HG02759 (cell line): ENCODE results near the gene LRRFIP2.
"Not testable (repeated sequence)": the region's sequence is repeated elsewhere in the genome, so short reads cannot be mapped to it uniquely, and the experiment has no call there.

Experiments
- ATAC-seq: cut with Tn5 transposase; IDR thresholded peaks from one replicate; pipeline ENCODE4 v1.9.1; 2021; ENCODE audit warnings: mild to moderate bottlenecking, moderate library complexity; ENCODE audit not compliant: unreplicated experiment

Gene LRRFIP2

DNA sequence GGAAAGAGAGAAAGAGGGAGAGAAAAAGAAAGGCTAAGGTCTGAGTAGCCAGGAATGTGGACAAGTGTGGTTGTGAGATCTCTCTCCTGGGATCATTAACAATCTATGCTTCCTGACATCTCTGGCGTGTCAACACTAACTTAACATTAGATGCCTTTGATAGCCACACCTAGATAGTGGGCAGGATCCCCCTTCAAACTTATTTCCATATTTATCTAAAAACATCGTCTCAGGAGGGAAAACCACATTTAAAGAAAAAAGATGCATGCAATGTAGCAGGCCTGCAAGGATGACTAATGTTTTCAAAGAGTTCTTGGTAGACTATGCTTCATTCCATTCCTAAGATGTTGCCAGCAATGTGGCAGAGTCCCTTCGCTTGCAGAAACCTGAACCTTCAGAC, 100.2 kb downstream of the LRRFIP2 start:
- no peak for ATAC-seq

DNA sequence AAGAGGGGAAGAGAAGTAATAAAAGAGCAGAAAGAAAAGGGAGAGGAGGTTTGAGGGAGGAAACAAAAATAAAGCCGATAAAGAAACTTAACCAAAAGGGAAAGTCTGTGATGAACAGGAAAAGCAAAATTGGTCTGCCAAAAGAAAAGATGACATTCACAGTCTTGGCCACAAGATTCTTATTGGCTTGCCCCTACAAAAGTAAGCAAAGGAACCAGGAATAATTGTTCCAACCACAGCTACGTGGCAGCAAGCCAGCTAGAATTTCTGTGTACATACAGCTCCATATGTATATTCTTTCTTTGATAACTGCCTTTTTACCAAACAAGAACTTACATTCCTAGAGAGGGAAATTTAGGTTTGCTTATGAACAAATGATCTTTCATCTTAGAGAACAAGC, 101.5 kb downstream of the LRRFIP2 start:
- no peak for ATAC-seq

DNA sequence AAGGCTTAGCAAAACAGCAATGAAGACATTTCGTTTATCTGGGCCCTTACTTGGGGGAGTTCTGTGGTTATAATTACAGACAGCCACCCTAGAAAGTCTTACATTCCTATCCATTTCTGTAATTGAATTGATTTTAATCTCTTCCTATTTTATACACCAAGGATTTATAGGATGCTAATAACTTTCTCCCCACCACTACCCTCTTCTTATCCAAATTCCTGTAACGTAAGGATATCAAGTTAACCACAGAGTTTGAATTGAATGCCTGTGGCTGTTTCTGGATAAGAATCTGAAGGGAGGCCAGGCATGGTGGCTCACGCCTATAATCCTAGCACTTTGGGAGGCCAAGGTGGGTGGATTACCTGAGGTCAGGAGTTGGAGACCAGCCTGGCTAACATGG, 102.5 kb downstream of the LRRFIP2 start:
- ATAC-seq: no peak

DNA sequence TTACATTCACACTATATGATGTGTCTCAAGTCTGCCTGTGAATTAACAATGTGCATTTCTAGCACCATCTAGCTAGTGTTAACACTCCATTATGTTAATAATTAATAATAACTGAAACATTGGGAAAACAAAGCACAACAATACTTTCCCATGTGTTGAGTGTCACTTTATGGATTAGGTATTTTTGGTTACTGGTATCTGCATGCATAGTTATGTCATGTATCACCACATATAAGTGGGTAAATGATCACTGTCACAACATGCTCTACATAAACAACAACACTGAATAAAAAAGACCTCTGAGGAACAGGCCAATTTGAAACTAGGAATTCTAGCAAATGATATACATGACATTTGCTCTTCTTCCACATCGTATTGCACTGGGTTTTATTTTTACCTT, 106.4 kb downstream of the LRRFIP2 start:
- no peak for ATAC-seq

DNA sequence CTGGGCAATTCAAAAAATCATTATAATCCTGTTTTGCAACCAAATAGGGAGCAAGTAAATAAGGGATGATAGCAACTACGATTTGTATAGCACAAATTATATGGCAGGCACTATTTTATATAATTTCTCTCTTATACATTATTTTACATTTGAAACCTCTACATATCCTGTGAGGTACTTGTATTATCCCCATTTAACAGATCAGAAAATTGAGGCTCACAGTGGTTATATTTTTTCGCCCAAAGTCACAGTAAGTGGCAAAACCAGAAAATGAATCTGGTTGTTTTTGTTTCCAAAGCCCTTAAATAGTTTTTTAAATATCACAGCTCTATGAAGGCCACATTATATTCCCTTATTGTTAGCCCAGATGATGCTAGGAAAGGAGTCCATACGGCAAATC, 106.8 kb downstream of the LRRFIP2 start:
- ATAC-seq: no peak

DNA sequence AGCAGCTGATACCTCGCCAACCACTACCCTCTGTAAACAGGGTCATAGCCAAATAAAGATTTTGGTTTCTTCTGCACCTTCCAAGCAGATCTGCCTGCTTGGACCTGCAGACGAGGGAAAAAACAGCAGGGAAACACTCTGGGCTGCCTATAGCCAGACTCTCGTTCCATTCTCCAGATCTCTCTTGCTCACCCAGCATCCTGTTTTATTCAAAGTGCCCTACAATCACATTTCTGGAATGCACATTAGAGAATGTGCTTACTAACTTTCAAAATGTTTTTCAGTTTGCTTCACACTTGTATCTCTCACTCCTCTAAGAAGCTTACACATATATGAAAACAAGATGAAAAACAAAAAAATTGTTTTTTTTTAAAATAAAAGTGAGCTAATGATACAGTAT, 109.6 kb downstream of the LRRFIP2 start:
- no peak for ATAC-seq

DNA sequence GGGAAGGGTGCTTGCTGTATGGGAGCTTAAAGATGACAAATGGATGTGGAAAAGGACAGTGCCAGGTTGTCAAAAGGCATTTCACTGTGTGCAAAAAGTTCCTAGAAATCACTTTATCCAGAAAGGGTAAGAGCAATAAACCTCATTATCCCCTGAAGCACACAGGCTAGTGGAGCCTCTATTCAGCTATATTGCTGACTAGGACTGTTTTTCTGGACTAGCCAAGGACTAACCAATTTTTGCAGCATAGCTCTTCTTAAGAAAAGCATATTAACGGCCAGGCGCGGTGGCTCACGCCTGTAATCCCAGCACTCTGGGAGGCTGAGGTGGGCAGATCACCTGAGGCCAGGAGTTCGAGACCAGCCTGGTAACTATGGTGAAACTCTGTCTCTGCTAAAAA, 116.3 kb downstream of the LRRFIP2 start:
- no peak for ATAC-seq

DNA sequence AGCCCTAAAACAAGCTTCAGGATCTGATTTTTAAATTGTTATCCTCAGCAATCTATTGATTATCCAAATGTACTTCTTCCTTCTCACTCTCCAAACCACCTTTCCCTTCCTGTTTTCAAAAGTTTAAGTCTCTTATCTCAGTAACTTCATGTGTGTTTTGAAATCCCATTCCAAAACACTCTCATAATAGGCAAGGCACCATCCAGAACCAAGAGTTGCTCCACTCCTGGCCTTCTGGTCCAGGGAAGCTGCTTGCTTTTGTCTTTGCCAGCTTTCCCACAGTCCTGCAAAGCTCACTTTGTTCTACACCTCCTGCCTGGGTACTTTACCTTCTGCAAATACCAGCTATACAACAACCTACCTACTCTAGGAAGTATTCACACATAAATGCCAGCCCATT, 117.6 kb downstream of the LRRFIP2 start:
- no peak for ATAC-seq

DNA sequence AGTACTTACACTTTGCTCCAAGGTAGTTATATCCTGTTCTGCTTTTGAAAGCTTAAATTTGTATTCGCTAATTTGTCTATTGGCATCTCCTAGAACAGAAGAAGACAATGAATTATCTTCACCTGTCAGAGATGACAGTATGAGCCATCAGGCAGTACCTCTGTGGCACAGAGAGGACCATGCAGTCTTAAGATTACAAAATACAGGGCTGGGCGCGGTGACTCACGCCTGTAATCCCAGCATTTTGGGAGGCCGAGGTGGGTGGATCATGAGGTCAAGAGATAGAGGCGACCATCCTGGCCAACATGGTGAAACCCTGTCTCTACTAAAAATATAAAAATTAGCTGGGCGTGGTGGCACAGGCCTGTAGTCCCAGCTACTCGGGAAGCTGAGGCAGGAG, 119.3 kb downstream of the LRRFIP2 start:
- not testable (repeated sequence) for ATAC-seq

DNA sequence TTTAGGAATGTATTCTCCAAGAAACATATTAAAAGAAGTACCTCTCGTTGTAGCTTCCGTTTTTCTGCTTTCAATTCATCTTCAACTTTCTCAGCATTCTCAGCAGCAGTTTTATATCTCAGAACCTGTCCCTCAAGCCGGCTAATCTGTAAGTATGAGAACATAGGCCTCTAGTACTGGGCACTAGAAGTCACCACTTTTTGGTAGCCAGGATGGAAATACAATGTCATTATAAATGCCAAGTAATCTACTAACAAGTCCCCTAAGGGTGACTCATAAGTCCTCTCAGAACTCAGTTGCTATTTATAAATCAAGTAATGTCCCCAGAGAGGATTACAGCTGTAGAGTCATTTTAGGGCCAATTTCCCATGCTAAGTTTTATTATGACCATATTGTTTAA, 120.0 kb downstream of the LRRFIP2 start:
- peak; percentile 86 for ATAC-seq

DNA sequence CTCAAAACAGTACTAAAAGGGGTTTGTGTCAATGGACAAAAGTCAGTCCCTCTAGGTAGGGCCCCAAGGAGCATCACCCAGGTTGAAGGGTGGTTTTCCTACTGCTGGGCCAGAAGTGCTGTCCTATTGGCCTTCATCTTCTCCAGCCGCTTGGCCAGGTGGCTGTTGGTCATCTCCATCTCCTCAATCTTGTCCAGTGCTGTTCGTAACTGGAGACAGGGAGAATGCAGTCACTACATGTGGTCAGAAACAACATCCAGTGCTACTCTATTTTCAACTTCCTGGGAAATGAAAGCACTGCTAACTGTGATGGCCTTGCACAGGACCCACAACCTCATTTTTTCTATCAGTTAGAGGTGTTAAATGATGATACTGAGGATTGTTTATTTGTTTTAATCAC, 120.6 kb downstream of the LRRFIP2 start:
- ATAC-seq: no peak

DNA sequence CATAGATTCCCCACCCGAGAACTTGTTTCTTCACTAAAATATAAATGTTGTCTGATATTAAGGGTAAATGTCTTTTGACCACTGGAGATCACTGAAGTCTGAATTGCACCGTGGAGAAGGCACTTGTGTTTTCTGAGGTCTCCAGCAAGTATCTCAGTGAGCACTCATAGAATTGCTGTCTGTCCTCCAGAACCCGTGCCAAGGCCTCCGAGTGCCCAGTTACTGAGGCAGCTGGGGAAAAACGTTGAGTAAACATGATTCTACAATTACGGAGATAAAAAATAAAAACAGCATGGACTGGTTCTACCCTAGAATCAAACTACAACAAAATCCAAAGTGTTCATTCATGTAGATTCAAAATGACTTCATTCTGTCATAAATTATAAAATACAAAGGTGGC, 121.0 kb downstream of the LRRFIP2 start:
- ATAC-seq: no peak

DNA sequence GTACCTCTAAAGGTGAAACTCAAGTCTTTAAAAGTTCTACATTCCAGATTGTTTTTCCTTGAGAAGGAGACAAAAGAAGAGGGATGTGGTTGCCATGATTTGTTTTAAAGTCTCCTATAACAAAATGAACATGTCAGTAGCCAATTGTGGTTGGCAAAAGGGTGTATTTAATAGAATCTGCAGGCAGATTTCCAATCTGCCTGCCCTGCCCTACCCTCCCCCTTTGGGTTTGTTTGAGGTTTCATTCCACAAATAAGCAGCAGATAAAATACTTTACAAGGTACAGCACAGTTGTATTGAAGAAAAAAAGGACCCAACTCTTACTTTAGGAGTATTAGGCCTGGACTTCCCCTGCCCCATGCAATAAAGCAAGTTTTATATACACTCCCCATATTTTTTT, 121.5 kb downstream of the LRRFIP2 start:
- ATAC-seq: no peak

DNA sequence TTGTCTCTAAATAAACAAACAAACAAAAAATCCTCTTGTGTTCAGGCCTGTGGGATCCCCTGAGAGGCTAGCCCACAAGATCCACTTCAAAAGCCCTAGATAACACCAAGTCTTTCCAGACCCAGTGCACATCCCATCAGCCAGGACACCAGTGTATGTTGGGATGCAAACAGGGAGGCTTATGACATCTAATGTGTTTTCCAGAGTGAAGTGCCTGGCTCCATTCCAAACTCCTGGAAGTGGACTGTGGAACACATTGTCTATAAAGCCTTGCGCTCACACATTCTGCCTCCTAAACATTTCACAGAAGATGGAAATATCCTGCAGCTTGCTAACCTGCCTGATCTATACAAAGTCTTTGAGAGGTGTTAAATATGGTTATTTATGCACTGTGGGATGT, 124.1 kb downstream of the LRRFIP2 start:
- no peak for ATAC-seq

DNA sequence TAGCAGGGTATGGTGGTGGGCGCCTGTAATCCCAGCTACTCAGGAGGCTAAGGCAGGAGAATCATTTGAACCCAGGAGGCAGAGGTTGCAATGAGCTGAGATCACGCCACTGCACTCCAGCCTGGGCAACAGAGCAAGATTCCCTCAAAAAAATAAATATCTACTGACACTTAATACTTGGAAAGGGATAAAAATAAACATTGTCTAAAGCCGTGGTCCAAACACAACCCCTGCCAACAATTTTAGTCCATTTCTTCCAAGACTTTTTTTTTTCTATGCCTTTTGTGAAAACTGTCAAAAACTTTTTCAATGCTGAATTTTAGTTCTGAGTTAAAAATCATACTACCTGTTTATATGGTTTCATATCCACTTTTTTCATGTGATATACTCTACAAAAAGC, 131.7 kb downstream of the LRRFIP2 start:
- ATAC-seq: not testable (repeated sequence)

DNA sequence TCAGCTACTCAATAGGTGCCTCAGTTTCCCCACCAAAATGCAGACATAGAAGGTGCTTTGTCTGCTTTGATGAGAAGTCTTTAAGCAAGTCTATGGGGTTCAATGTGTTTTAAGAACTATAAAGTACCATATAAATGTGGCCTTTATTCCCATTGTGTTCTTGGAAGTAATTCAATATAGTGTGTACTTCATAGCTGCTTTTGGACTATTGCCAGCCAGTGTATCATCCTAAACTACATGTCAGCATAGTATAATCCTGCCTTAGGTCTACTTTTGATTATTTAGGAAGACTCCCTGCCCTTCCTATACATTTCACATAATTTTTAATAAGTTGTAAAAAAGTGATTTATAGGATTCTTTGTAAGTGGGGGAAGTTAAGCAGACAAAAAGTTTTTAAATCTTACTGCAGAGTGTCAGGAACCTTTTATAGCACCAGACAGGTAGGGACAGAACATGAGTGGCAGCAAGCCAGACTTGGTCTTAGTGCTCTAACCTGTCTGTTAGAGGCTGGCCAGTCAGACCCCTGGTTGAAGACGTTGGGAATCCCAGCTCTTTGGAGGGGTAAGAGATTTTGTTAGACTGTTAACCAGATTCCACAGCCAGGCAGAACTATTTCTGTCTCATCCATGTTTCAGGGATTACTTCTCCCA, 132.7 kb downstream of the LRRFIP2 start:
- ATAC-seq: no peak

DNA sequence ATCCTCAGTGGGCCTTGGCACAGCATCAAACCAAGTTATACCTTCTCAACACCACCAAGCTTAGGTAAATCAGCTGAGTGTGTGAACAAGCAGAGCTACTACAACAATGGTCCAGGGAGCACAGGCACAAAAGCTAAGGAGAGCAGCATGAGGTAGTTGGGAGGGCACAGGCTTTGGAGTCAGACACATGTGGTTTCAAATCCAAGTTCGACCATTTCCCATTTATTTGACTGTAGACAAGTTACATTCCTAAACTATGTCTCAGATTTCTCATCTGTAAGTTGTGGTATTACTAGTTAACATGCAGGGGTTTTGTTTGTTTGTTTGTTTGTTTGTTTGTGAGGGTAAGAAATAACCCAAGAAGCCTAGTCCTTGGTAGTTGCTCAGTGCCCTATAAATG, 134.2 kb downstream of the LRRFIP2 start:
- no peak for ATAC-seq

DNA sequence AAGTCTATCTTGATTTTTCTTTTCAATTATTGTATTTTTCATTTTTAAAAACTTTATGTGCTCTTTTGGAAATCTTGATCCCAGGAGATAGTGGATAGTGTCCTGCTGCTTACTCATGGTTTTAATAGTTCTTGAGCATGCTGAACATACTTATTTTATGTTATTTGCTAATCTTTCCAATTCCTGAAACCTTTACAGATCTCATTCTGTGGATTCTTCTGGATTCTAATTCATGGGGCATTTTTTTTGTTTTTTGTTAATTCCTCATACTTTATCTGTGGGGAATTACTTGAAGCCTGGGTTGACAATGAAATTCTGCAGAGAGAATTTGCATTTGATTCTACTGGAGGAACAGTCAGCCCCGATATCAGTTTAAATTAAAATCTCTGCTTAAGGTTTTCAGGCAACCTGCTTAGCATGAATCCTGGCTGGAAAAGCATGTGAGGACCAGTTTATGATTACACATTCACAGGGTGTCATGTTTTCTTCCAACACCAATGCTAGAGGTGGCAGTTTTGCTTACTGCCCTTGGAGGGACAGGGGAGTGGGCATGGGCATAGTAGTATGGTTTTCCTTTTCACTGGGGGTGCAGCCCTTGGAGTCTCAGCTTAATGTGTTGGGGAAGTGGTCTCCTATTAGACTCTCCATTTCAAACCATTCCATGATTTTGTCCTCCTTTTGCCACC, 135.1 kb downstream of the LRRFIP2 start:
- ATAC-seq: no peak

DNA sequence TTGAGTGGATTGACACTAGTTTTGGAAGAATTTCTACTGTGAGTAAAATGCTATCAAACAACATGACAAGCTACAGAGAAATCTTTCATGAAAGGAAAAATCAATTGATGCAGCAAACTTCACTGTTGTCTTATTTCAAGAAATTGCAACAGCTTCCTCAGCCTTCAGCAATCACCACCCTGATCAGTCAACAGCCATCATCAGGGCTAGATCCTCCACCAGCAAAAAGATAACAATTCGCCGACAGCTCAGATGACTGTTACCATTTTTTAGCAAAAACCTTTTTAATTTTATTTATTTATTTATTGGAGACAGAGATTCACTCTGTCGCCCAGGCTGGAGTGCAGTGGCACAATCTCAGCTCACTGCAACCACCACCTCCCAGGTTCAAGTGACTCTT, 137.0 kb downstream of the LRRFIP2 start:
- no peak for ATAC-seq

DNA sequence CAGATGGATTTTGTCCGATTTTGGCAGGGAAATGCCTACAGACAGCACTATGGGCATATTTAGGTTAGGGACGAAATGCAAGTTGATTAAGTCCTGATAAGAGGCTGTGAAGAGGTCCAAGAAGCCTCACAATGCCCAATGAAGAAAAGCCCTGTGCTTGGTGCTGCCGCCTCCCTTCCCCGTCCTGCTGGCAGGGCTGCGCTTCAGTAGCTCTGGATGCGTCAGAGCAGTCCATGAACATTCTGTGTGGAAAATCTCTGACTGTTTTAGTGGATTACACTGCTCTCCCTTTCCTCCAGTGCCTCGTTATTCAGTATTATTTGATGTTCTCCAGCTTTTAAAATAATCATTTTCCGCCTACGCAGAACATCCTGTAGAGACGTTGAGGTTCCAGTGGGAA, 141.4 kb downstream of the LRRFIP2 start:
- ATAC-seq: no peak

DNA sequence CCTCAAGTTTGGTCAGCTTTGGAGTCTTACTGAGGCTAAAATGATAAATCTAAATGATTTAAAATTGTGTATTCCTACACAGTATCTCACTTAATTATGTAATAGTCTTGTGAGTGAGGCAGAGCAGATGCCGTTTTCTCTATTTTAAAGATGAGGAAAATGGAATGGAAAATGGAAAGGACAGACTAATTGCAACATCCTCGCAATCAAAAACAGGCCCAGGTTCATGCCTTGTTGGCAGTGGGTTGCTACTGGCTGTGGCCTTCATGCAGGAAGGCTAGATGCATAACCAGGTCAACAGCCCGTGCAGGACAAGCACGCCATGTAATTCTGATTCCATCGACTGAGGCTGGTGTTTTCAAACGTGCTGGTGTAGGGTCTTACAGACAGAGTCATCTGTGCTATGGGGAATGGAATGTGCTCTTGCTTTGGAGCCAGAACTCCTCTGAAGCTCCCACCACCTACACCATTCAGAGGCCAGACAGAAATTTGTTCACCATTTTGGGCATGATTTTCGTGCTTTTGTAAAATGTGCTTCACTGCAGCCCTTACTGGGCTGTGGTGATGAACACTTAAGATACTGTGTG, 143.2 kb downstream of the LRRFIP2 start:
- no peak for ATAC-seq

DNA sequence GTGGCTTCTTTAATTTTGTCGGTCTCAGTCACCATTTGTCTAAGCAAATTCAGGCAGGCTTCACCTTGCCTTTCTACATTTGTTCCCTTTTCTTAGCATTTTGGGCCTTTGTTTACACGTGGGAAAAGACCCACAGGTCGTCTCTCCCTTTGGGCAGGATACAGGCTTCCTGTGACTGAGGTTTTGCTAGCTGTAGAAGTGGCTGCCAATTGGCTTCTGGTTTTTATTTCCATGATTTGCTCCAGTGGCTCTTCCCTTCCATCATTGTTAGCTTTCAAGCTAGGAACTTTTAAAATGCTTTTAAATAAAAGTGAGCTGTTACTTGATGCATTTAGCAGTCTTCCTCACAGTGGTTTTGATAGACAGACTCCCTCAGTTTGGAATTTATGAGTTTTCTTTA, 143.8 kb downstream of the LRRFIP2 start:
- ATAC-seq: no peak
